ENCODE measurements around the gene ELL3.
"Not testable (repeated sequence)": the region's sequence is repeated elsewhere in the genome, so short reads cannot be mapped to it uniquely, and the experiment has no call there.

The ELL3 gene

DNA sequence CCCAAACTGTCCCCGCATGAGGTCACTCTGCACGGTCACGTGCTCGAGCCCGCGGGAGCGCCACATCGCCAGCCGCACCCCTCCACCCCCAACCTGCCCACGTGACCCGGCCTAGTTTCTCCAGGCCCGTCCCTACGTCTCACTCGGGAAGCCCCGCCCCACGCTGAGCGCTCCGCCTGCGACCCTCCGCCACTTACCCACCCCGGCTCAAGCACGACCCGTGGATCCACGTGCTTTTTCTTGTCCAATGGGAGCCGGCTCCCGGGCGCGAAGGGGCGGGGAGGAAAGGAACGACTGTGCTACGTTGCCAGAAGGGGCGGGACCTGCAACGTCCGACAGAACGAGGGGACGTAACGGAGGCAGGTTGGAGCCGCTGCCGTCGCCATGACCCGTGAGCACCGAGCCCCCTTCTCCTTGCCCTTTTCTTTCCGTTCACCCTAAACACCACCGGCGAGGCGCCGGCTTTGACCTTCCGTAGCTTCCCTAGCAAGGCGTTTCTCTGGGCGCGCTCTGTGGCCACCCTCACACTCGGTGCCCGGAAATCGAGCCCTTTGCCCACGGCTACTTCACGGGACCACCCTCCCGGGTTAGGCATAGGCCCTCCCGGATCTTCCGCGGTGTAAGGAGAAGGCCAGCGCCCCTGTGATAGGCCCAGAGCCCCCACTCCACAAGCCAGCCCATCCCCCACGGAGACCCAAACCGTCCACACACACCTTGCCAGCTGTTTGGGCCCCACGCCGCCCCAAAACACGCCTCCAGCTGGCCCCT, 15.4 kb upstream of the ELL3 start, which contains the start of gene SERF2:
TSS of gene SERF2 (plus strand) at position 328 of the 768 bp plus-strand sequence. CDS start at position 385, 57 bp downstream.
- DNase-seq, result peak; percentile 99 to 100 (median 100)

DNA sequence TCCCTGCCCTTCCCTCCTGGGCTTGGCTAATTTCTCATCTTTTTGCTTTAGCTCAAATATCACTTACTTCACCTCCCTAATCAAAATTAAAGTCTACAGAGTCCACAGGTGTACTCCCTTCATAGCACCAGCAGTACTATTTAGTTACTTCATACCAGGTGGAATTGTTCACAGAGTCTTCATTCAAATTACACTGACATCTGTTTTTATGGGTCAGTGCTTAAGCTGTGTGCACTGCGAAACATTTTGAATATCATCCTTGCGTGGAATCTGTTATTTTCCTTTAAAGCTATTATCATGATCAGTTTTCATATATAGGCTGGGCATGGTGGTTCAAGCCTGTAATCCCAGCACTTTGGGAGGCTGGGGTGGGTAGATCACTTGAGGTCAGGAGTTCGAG, 12.6 kb upstream of the ELL3 start:
- DNase-seq, result no peak

DNA sequence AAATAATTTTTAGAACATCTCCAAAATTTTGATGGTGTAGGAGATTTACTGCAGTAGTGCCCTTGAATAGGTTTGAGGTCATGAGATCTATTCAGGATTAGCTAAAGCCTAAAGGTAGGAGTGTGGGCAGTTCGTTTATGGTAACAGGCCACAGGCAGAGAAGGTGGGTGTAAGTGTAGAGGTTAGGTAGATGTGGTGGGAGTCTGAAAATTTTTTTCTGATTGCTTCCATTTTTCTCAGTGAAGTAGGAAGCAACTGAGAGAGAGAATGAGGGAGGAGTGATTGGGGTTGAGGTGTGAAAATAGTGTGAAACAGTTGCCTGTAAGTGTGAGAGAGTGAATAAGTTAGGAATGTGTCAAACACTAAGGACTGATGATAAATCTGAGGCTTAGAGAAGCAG, 2.2 kb upstream of the ELL3 start:
- DNase-seq, result no peak

DNA sequence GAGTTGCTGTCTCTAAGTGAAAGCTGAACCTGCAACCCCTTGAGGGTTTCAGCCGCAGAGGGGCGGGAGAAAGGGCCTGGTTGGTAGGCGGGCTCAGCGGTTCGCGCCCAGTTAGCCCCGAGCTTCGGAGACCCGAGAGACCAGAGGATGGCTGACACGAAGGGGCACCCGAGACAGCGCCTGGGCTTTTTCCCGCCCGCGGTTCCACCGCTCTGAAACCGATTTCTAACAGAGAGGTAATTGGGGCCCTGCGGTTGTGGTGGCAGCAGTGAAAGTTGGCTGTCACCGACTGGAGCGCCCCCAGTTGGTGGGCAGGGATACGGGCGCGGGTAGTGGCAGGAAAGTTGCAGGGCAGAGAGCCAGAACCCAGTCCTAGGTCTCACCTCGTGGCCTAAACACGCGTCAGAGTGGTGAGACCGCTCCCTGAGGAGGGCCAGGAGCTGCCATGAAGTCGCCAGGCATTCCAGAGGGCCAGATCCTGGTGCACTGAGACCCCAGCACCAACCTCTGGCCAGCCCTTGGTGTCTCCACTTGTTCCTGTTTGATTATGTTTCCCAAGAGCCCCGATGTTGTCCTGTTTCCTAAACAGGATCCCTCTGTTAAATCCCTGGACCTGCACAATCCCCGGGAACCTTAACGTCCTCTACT, 625 bp upstream of the ELL3 start:
- peak; percentile 75 to 82 (median 77) for DNase-seq

GRCh38 chr15:43776101-43776717, 557 bp downstream of the ELL3 start:
- DNase-seq, result no peak

GRCh38 chr15:43775411-43775965, 1.3 kb downstream of the ELL3 start:
- no peak for DNase-seq

GRCh38 chr15:43774062-43774461, 2.7 kb downstream of the ELL3 start:
- DNase-seq, result no peak

DNA sequence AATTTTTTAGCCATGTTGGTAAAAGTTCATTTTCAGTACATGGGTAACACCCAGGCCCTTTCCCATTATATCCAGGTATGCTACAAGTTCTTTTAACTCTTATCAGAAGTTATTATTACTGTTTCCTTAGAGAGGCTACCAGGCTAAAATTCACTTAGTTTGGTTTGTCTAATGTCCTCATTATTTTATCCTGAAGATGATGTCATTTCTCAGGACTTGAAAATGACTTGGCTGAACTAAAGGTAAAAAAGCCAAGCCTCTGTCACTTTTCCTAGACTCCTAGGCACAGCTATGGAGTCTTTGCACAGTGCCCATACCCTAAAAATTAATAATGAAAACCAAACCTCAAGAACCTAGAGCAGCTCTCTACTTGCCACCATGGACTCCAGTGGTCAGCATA, 4.1 kb downstream of the ELL3 start:
- no peak for DNase-seq

GRCh38 chr15:43771816-43772215, 5.0 kb downstream of the ELL3 start:
- DNase-seq, result peak; percentile 67 to 79 (median 69)

DNA sequence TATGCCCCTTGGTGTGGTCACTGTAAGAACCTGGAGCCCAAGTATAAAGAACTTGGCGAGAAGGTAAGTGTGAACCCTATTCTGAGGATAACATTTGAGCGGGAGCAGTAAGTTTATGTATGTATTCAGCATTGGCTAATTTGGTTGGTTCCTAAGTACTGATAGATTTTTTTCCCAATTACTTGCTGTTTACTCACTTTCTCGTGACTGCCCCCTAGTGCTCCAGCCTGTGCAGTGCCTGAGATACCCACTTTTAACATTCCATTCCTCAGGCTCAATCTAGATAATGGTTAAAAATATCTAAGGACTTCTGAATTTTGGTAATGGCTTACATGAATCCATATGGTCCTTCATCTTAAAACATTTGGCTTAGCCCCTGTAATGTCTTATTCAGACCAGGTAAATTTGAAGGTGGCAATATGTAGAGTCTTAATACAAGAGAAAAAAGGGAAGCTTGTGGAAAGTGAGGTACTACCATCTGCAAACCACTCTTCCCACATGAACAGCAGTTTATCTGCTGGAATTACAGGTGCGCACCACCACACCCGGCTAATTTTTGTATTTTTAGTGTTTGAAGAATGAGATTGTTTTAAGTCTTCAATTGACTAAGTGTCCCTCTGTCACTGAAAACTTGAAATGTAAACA, 7.1 kb downstream of the ELL3 start:
- peak; percentile 75 to 81 (median 78) for DNase-seq

GRCh38 chr15:43763819-43764446, 12.8 kb downstream of the ELL3 start:
- no peak for DNase-seq

- DNase-seq, result no peak
Measured at GRCh38 chr15:43762824-43763223, 13.9 kb downstream of the ELL3 start.

- no peak for DNase-seq
Measured at GRCh38 chr15:43751885-43752284, 24.9 kb downstream of the ELL3 start.

- peak; percentile 38 to 82 (median 48) for DNase-seq
Measured at GRCh38 chr15:43749690-43750345, 26.9 kb downstream of the ELL3 start.

- peak in 2 of 3 donors; percentile 19 to 22 for DNase-seq
Measured at GRCh38 chr15:43748376-43748775, 28.4 kb downstream of the ELL3 start.

DNA sequence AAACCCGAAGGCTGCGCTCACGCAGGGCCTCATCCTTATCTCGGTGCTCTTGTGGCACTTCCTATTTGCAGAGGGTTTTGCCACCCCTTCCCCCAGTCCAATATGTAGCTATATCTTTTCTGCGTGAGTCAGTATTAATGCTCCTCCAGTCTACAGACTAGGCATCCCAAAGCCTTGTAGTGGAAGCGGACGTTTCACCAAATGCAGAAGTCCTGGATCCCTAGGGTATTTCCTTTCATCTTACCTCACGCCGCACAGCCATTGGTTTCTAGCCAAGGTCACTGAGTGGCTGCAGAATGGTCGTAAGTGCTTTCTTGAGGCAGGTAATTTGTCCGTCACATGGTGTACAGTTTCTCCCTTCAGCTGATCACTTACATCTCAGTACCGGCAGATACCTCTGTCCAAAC, 29.9 kb downstream of the ELL3 start:
- peak; percentile 73 to 85 (median 78) for DNase-seq

DNA sequence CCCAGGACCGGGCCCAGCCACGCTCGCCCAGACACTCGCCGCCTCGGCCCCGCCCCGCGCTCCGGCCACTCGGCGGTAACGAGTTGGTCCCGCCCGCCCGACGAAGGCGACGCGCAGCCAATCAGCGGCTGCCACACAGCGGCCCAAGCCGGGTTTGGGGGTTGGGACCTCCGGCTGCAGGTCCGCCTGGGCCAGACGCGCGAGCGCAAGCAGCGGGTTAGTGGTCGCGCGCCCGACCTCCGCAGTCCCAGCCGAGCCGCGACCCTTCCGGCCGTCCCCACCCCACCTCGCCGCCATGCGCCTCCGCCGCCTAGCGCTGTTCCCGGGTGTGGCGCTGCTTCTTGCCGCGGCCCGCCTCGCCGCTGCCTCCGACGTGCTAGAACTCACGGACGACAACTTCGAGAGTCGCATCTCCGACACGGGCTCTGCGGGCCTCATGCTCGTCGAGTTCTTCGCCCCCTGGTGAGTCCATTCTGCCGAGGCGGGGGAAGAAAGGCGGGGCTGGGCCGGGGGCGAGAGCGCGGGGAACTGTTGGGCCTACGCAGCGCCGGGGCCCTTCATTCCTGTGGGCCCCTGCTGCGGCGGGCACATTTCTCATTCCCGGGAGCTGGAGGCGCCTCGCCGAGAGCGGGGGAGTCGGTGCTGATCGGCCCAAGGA, 30.4 kb downstream of the ELL3 start, which contains the start of gene PDIA3:
TSS of gene PDIA3 (plus strand) at position 194 of the 658 bp plus-strand sequence. CDS start at position 296, 102 bp downstream.
- DNase-seq, result peak; percentile 94 to 96 (median 94)

DNA sequence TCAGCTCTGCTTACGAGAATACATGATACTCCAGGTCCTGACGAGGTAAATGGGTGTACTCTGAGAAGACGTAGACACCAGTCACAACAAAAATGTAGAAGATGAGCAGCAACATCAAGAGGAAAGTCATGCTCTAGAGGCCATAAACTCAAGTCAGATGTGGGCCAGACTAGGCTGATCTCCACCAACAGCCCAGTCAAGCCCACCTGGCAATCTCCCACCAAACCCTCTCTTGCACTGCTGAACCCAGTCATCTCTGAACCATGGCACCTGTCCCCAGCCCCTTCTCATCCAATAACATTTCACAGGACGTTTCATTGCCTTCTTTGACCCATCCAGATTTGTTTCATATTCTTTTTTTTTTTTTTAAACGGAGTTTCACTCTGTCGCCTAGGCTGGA, 41.4 kb downstream of the ELL3 start:
- DNase-seq, result no peak

GRCh38 chr15:43728053-43728725, 48.6 kb downstream of the ELL3 start:
- DNase-seq, result not testable (repeated sequence)

DNA sequence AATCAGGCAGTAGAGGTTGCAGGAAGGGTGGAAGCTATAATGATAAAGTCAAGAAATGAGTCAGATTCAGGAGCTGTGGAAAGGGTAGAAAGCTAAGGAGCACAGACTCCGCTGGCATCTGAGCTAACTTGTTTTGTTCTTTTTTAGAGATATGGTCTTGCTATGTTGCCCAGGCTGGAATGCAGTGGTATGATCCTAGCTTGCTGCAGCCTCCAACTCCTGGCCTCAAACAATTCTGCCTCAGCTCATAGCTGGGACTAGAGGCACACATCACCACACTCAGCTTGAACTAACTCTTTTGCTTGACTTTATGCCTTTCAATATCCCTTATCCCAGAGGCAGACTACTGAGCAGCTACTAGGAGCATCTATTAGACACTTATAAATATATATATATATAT, 50.5 kb downstream of the ELL3 start:
- DNase-seq, result not testable (repeated sequence)

- no peak for DNase-seq
Measured at GRCh38 chr15:43723151-43723550, 53.6 kb downstream of the ELL3 start.
